Esophagus muscularis mucosa (tissue), 4 donors: ENCODE measurements around the gene GFRAL. TPM values are rescaled to one million over a fixed set of nuclear protein-coding genes. Genes with fewer than 3 reads are reported as not detected.

Source experiments
- DNase-seq: peaks from one replicate; pipeline ENCODE4 v3.0.0-alpha.2; 2017; ENCODE audit errors: extremely low spot score
- H3K27ac ChIP-seq, 4 donors: fragments of 200-600 bp; sonication (generic); replicated peaks in 1 of 4; 1 replicate in 3 of 4; 2 replicates in 1 of 4; pipeline ENCODE4 v1.5.1; 2016 to 2019; ENCODE audit warnings: mild to moderate bottlenecking in 1 of 4
- H3K27me3 ChIP-seq, 4 donors: fragments of 200-600 bp; sonication (generic); one replicate each; pipeline versions ENCODE4 v1.5.1 to v1.6.0; 2016 to 2019
- H3K36me3 ChIP-seq, 4 donors: fragments of 200-600 bp; sonication (generic); one replicate each; pipeline ENCODE4 v1.5.1; 2016 to 2019
- H3K4me1 ChIP-seq, 4 donors: fragments of 200-600 bp; sonication (generic); one replicate each; pipeline ENCODE4 v1.5.1; 2016 to 2019
- H3K4me3 ChIP-seq, 4 donors: fragments of 200-600 bp; sonication (generic); 1 replicate in 2 of 4; 2 replicates in 2 of 4; pipeline ENCODE4 v1.5.1; 2016 to 2019; ENCODE audit warnings: mild to moderate bottlenecking in 4 of 4, moderate library complexity in 1 of 4
- H3K9me3 ChIP-seq, 4 donors: fragments of 200-600 bp; sonication (generic); 1 replicate in 3 of 4; 2 replicates in 1 of 4; pipeline ENCODE4 v1.5.1; 2016 to 2019
- EP300 ChIP-seq: sonication (generic); formaldehyde crosslinking; IDR thresholded peaks from one replicate; pipeline ENCODE4 v1.6.1; 2017; ENCODE audit warnings: antibody characterized with exemption
- POLR2A ChIP-seq: fragments of 450-650 bp; IDR thresholded peaks from one replicate; pipeline ENCODE4 v1.6.1; 2017; ENCODE audit warnings: antibody characterized with exemption, moderate library complexity, mild to moderate bottlenecking, low read depth
- POLR2AphosphoS5 ChIP-seq, 2 donors: sonication (generic); formaldehyde crosslinking; IDR thresholded peaks; one replicate each; pipeline ENCODE4 v1.6.1; 2017; ENCODE audit warnings: antibody characterized with exemption in 2 of 2
- WGBS: methylation state at CpG from one replicate; pipeline ENCODE4 v1.1.5; 2018; 5-methylcytosine and 5-hydroxymethylcytosine counted together
- intact Hi-C: fragments of 100-400 bp; cut with DNase I; formaldehyde crosslinking; loops from one replicate; pipeline ENCODE4 v1.15.1; 2023
- total RNA-seq, 4 donors: library from RNA; depleted of rRNA; stranded (reverse); fragments of >200 nt; gene quantifications; one replicate each; pipeline versions ENCODE4 v1.1.0 to v1.2.1, GENCODE V29; 2016
- TF ChIP-seq, protein P1 (sequence below), 3 experiments: fragments of 200-600 bp in 2 of 3; fragments of 450-650 bp in 1 of 3; sonication (generic) in 2 of 3; IDR thresholded peaks; one replicate each; pipeline ENCODE4 v1.5.1; 2017 to 2019; ENCODE audit warnings: antibody characterized with exemption in 3 of 3, mild to moderate bottlenecking in 2 of 3, moderate library complexity in 1 of 3

The GFRAL gene
- total RNA-seq, 4 donors from 2014 or later = not detected

DNA sequence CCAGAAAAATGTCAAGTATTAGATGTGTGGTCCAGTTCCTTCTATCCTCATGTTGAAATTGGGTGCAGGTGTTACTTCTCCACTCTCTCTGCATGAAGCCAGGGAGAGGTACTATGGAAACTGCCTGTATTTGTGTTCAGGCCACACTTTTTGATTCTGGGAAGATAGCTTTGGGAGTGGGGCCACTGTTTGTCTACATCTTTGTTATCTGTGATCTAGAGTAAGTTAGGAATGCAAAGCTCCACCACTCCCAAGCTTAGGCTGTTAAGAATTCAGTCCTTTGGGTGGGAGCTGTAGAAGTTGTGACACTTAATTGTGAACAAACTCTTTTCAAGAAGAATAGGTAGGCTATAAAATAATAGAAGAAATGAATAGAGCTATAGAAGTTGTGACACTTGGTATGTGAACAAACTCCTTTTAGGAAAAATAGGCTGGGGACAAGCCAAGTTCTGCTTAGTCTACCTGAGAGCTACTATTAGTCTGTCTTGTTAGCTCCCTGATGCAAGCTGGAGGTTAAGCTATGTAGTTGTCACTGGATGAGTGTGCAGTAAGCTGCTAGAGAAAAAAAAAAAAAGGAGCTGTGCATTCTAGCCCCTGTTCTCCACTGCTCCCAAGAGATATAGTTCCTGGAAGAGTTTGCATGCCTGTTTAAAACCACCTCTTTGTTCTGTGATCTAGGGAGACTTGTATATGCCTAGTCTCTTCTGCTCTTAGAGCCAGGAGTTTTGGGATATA, 7.1 kb upstream of the GFRAL start:
- H3K4me3 ChIP-seq = no peak overlapping the region
- TF ChIP-seq, protein P1, sequence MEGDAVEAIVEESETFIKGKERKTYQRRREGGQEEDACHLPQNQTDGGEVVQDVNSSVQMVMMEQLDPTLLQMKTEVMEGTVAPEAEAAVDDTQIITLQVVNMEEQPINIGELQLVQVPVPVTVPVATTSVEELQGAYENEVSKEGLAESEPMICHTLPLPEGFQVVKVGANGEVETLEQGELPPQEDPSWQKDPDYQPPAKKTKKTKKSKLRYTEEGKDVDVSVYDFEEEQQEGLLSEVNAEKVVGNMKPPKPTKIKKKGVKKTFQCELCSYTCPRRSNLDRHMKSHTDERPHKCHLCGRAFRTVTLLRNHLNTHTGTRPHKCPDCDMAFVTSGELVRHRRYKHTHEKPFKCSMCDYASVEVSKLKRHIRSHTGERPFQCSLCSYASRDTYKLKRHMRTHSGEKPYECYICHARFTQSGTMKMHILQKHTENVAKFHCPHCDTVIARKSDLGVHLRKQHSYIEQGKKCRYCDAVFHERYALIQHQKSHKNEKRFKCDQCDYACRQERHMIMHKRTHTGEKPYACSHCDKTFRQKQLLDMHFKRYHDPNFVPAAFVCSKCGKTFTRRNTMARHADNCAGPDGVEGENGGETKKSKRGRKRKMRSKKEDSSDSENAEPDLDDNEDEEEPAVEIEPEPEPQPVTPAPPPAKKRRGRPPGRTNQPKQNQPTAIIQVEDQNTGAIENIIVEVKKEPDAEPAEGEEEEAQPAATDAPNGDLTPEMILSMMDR (IDR thresholded peaks at IDR 0.05) = no peak
- TF ChIP-seq POLR2A (no peak), EP300 (no peak), POLR2AphosphoS5 (IDR thresholded peaks at IDR 0.05) (no peak)
- H3K27ac ChIP-seq = no peak overlapping the region
- no peaks in the 10 kb centered on the region for H3K36me3 ChIP-seq
- H3K4me1 ChIP-seq = no peaks in the 10 kb centered on the region
- peaks cover 0 to 4% (median 2%) of the 10 kb centered on the region in 4 donors for H3K9me3 ChIP-seq
- H3K27me3 ChIP-seq = no peaks in the 10 kb centered on the region
- intact Hi-C loops = no loop called here
- DNase-seq = no peak

DNA sequence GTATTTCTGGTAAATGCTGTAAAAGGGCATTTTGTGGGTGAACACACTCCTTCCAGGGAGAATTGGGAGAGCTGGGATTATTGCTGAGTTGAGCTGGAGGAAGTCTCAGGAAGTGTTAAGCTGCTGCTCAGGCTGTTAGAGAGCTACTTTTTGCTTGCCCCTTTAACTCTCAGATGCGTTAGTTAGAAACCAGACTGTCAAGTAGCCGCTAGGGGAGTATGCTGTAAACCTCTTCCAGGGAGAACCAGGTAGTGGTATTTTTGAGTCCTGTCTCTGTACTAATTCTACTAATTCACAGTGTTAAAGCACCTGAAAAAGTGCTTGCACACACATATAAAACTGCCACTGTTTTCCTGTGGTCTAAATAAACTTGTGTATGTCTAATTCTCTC, 6.6 kb upstream of the GFRAL start:
- peaks cover 0 to 4% (median 2%) of the 10 kb centered on the region in 4 donors for H3K9me3 ChIP-seq

DNA sequence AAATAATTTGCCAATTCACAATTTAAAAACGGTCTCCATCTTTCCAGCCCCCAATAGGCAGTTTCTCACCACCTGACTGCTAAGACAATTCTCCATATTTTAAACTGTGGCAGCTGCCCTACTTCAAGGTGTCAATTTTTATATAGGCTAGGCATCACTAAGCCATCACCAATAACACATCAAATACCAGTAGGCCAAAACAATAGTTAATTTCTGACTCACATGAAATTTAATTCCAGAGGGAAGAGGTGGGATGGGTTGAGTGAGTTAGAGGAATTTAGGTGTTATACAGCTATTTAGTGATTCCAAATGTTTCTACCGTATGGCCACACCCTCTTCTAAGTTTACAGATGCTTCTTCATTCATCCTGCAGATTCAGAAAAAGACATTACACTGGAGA, 49.9 kb downstream of the GFRAL start:
- Histone ChIP-seq H3K4me1 (no peaks in the 10 kb centered on the region), H3K4me3 (no peak overlapping the region), H3K36me3 (no peaks in the 10 kb centered on the region), H3K27ac (no peak overlapping the region), H3K9me3 (peaks cover 0 to 3% (median 0%) of the 10 kb centered on the region in 4 donors), H3K27me3 (no peaks in the 10 kb centered on the region)
- WGBS = 77% methylated on average over 2 of the region's 2 CpGs
- intact Hi-C loops = no loop called here
- TF ChIP-seq POLR2A = no peak
- no peak for TF ChIP-seq POLR2AphosphoS5 (IDR thresholded peaks at IDR 0.05)
- TF ChIP-seq, protein P1 (IDR thresholded peaks at IDR 0.05) = no peak
- TF ChIP-seq EP300 = no peak
- DNase-seq = no peak

More for the DNA sequence above, 6.6 kb upstream of the GFRAL start:
- intact Hi-C loops = no loop called here
- H3K4me1 ChIP-seq = no peaks in the 10 kb centered on the region
- TF ChIP-seq, protein P1 (IDR thresholded peaks at IDR 0.05) = no peak
- TF ChIP-seq POLR2AphosphoS5 (IDR thresholded peaks at IDR 0.05) = no peak
- TF ChIP-seq POLR2A = no peak
- no peak for TF ChIP-seq EP300
- no peaks in the 10 kb centered on the region for H3K27me3 ChIP-seq
- whole genome bisulfite sequencing = 63% methylated on average over 2 of the region's 2 CpGs
- no peaks in the 10 kb centered on the region for H3K36me3 ChIP-seq
- no peak overlapping the region for H3K4me3 ChIP-seq
- no peak for DNase-seq
- no peak overlapping the region for H3K27ac ChIP-seq

DNA sequence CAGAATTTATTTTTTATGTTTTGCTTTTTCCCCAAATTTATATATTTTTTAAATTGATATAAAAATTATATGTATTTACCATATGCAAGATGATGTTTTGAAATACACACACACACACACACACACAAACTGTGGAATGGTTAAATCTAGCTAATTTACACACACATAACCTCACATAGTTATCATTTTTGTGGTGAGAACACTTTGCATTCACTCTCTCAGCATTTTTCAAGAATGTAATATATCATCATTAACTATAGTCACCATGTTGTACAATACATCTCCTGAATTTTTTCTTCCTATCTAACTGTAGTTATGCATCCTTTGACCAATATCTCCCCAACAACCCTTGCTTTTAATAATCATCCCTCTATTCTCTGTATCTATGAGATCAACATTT, 52.2 kb downstream of the GFRAL start:
- no peak overlapping the region for H3K27ac ChIP-seq
- no peaks in the 10 kb centered on the region for H3K36me3 ChIP-seq
- intact Hi-C loops = no loop called here
- H3K4me1 ChIP-seq = no peaks in the 10 kb centered on the region
- H3K27me3 ChIP-seq = no peaks in the 10 kb centered on the region
- H3K4me3 ChIP-seq = no peak overlapping the region
- no peak for DNase-seq
- H3K9me3 ChIP-seq = peaks cover 0 to 3% (median 0%) of the 10 kb centered on the region in 4 donors
- TF ChIP-seq, protein P1 (IDR thresholded peaks at IDR 0.05) = no peak
- TF ChIP-seq POLR2A (no peak), EP300 (no peak), POLR2AphosphoS5 (IDR thresholded peaks at IDR 0.05) (no peak)

DNA sequence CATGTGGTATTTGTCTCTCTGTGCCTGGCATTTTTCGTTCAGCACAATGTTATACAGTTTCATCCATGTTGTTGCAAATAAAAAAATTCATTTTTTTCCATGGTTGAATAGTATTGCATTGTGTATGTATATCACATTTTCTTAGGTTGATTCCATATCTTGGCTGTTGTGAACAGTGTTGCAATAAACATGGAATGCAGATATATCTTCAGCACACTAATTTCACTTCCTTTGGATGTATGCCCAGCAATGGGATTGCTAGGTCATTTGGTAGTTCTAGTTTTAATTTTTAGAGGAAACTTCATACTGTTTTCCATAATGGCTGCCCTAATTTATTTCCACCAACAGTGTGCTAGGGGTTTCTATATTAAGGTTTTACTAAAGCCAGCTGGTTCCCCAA, 52.6 kb downstream of the GFRAL start:
- intact Hi-C loops = no loop called here
- Histone ChIP-seq H3K4me3 (no peak overlapping the region), H3K9me3 (no peaks in the 10 kb centered on the region), H3K27ac (no peak overlapping the region), H3K36me3 (no peaks in the 10 kb centered on the region), H3K4me1 (no peaks in the 10 kb centered on the region), H3K27me3 (no peaks in the 10 kb centered on the region)
- whole genome bisulfite sequencing = 60% methylated on average over 1 of the region's 1 CpG
- no peak for DNase-seq
- TF ChIP-seq, protein P1 (IDR thresholded peaks at IDR 0.05) = no peak
- TF ChIP-seq POLR2AphosphoS5 (IDR thresholded peaks at IDR 0.05) (no peak), POLR2A (no peak), EP300 (no peak)
